Stimulated activated CD4-positive, alpha-beta T cell treated with anti-CD3 and anti-CD28 coated beads, TNF-alpha, amount 100 ng/mL, for 48 hours (primary cell): ENCODE measurements around the gene PCYT2.

Source experiments
- DNase-seq, 3 donors: peaks; one replicate each; pipeline ENCODE4 v3.0.0-alpha.2; 2020; ENCODE audit warnings: low read depth in 3 of 3

PCYT2 gene

GRCh38 chr17:81901167-81902022 is 9.8 kb downstream of the PCYT2 start:
- DNase-seq: no peak

GRCh38 chr17:81900181-81900820 is 10.9 kb downstream of the PCYT2 start:
- no peak for DNase-seq

GRCh38 chr17:81899514-81900166 is 11.6 kb downstream of the PCYT2 start:
- no peak for DNase-seq

- DNase-seq: no peak
Observed at GRCh38 chr17:81898885-81899284, 12.3 kb downstream of the PCYT2 start.

- no peak for DNase-seq
Observed at GRCh38 chr17:81898029-81898866, 13.0 kb downstream of the PCYT2 start.

- DNase-seq: no peak
Observed at GRCh38 chr17:81895400-81895799, 15.8 kb downstream of the PCYT2 start.

- no peak for DNase-seq
Observed at GRCh38 chr17:81891303-81891552, 20.0 kb downstream of the PCYT2 start.

- DNase-seq: no peak
Observed at GRCh38 chr17:81890447-81891302, 20.5 kb downstream of the PCYT2 start.

- no peak for DNase-seq
Observed at GRCh38 chr17:81889602-81890001, 21.6 kb downstream of the PCYT2 start.

GRCh38 chr17:81888988-81889595 is 22.1 kb downstream of the PCYT2 start:
- no peak for DNase-seq

GRCh38 chr17:81888105-81888987 is 22.9 kb downstream of the PCYT2 start:
- DNase-seq: no peak

GRCh38 chr17:81885869-81886548 is 25.2 kb downstream of the PCYT2 start:
- no peak for DNase-seq

GRCh38 chr17:81885454-81885853 is 25.7 kb downstream of the PCYT2 start:
- no peak for DNase-seq

- no peak for DNase-seq
Observed at GRCh38 chr17:81884968-81885367, 26.2 kb downstream of the PCYT2 start.

GRCh38 chr17:81884520-81884919 is 26.7 kb downstream of the PCYT2 start:
- no peak for DNase-seq

- DNase-seq: no peak
Observed at GRCh38 chr17:81879121-81879520, 32.1 kb downstream of the PCYT2 start.

- DNase-seq: no peak
Observed at GRCh38 chr17:81878294-81878693, 32.9 kb downstream of the PCYT2 start.

GRCh38 chr17:81877569-81877968 is 33.6 kb downstream of the PCYT2 start:
- no peak for DNase-seq
